NCI-H69 (cell line): ENCODE measurements around the gene BLOC1S2.
"Not testable (repeated sequence)": the region's sequence is repeated elsewhere in the genome, so short reads cannot be mapped to it uniquely, and the experiment has no call there.

Experiments used
- DNase-seq: peaks from one replicate; lab custom pipeline; 2025; lab: John Stamatoyannopoulos, UW

The BLOC1S2 gene

GRCh38 chr10:100286051-100287033 lies at the start of gene BLOC1S2:
Gene BLOC1S2 (minus strand): TSS chr10:100286680. CDS start chr10:100286659, 21 bp downstream.
- peak; percentile 71 for DNase-seq

GRCh38 chr10:100334762-100335161 lies 48.3 kb upstream of the BLOC1S2 start:
- DNase-seq: no peak

- DNase-seq: no peak
Measured at GRCh38 chr10:100333661-100334440, 47.4 kb upstream of the BLOC1S2 start.

GRCh38 chr10:100333106-100333505 lies 46.6 kb upstream of the BLOC1S2 start:
- no peak for DNase-seq

GRCh38 chr10:100330079-100330478 lies 43.6 kb upstream of the BLOC1S2 start, which contains the start of gene PKD2L1:
Gene PKD2L1 (minus strand): TSS chr10:100330228. CDS start chr10:100330103, 125 bp downstream.
- DNase-seq: no peak

GRCh38 chr10:100328198-100328597 lies 41.7 kb upstream of the BLOC1S2 start:
- DNase-seq: no peak

DNA sequence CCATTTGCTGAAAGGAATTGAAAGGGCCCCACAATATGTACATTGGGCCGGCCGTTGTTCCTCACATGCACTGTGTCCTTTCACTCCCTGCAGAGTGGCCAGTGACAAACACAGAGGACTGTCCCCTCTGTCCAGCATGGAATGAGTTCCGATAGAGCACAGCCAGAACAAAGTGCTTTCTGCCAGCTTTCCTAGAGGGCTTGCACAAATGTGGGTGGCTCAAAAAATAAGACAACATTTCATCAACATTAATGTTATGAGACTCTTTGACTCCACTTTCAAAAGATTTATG lies 41.2 kb upstream of the BLOC1S2 start:
- no peak for DNase-seq

DNA sequence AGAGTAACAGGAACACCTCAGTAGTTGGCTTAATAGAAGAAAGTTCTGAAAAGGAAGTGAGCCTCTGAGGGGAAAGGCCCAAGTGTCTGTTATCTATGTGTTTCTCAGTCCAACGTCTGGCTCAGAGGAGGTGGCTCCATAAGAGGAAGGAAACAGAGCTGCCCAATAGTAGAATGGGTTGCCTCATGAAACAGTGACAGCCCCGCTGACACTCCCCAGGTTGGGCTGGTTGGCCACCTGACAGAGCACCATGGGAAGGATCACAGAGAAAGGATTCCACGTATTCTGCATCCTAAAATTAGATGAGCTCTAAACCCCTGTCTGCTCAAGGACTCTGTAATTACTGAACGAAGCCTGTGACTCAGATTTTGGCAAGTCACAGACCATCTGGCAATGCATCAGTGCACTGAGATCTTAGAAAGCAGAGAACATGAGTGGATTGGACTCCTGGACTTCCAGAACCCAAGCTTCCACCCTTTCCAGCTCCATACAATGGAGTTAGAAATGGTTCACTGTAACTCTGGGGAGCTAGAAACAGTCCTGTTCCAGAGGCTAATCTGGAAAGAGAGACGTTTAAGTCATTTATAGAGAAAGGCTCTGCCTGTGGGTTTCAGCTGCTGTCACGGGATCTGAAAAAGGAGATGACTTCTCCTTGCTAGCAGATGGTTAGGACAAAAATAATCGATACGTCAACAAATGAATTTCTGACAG lies 40.7 kb upstream of the BLOC1S2 start:
- peak; percentile 24 for DNase-seq

DNA sequence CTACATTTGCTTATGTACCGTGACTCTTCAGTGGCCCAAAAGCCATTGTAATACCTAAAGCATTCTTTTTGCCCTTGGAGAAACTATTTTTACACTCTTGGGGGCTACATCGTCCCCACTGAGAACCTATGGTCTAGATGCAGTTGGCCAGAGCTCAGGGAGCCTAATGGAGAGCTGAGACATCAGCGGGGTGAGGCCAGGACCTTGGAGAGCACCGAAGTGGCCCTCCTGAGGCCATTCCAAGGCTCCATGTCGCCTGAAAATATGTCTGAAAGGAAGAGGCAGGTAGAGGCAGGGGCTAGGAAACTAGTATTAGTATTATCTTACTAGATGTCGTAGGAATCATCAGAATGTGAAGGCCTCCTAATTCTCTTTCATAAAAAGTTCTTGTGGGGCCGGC lies 38.7 kb upstream of the BLOC1S2 start:
- no peak for DNase-seq

GRCh38 chr10:100319707-100320402 lies 33.4 kb upstream of the BLOC1S2 start:
- DNase-seq: peak; percentile 75

GRCh38 chr10:100318207-100318606 lies 31.7 kb upstream of the BLOC1S2 start:
- DNase-seq: no peak

DNA sequence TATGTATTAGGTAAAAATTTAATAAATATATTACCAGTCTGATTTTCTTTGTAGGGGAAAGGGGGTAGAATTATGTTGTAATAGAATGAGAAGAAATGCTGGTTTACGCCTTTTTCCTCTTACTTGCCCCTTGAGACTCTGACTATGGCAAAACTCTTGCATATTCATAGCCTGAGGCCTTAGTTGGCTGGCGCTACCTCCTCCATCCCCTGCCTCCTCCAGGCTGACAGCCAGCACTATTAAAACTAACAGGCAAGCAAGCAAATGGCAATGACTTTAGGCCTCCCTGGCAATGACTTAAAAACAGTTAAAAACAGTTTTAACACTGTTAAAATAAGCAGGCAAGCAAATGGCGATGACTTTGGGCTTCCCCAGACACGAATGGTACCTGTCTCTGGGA lies 29.1 kb upstream of the BLOC1S2 start:
- DNase-seq: no peak

DNA sequence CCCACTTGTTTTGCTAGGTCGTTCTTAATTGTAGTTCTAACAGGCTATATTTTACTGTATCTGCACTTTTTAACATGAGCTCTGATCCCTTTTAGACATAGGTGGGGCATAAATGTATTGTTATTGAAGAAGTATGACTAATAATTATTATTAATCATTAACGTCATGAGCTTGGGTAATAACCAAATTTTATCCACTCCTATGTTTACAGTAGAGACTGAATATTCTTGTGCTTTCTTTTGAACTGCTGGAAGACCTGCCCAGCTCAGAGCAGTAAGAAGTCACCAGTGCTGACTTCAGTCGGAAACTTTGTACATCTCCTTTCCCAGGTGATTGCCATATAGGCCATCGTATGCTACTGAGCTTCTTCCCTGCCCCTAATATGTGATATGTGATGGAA lies 24.8 kb upstream of the BLOC1S2 start:
- DNase-seq: no peak

GRCh38 chr10:100307684-100308083 lies 21.2 kb upstream of the BLOC1S2 start:
- no peak for DNase-seq

- no peak for DNase-seq
Measured at GRCh38 chr10:100306861-100307260, 20.4 kb upstream of the BLOC1S2 start.

- no peak for DNase-seq
Measured at GRCh38 chr10:100304414-100304813, 17.9 kb upstream of the BLOC1S2 start.

DNA sequence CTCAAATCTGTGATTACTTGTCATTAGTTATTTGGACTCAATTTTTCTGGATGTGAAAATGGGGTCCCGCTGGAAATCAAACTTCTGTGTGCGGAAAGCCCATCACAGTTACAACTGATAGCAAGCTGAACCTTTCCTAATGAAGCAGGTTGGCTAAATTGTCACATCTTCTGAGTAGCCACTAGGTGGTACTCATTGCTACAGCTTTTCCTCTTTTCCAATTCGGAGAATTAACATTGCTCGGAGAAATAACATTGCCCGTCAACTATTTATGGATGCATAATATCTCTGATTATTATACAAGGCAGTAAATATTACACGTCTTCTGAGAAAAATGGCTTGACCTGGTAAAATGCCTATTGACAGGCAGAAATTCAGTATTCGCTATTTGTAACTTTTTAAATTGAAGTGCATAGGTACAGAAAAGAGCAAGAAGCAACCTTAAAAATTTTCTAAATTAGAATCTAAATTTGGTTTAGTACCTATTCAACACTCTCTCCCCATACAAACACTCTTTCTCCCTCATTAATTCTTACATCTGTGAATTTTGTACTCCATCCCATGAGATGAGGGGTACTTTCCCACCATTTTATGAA lies 17.3 kb upstream of the BLOC1S2 start:
- DNase-seq: peak; percentile 53

- DNase-seq: not testable (repeated sequence)
Measured at GRCh38 chr10:100301123-100301522, 14.6 kb upstream of the BLOC1S2 start.

GRCh38 chr10:100297242-100297641 lies 10.8 kb upstream of the BLOC1S2 start:
- DNase-seq: no peak

- no peak for DNase-seq
Measured at GRCh38 chr10:100293066-100293465, 6.6 kb upstream of the BLOC1S2 start.

- DNase-seq: not testable (repeated sequence)
Measured at GRCh38 chr10:100292300-100292699, 5.8 kb upstream of the BLOC1S2 start.
